ENCODE measurements around the gene PIK3CA.

The PIK3CA gene

GRCh38 chr3:179158336-179159039 is 10.3 kb downstream of the PIK3CA start:
- no peak for DNase-seq (ENCODE audit: low read depth)

DNA sequence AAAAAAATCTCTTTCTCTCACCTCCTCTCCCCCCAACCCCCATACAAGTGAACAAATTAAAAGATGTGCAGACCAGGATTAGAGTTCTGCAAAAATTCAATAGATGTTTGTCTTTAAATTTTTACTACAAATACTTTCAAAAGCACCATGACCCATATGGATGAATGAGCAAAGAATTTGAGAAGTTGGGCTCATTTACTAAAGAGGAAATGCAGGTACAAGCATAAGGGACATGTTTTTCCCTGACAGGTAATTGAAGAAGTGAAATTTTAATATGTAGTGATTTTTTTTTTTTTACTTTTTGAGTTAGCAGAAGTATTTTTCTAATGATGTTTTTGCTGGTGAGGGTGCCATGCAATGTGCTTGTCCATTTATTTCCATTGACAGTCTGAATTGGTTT is 15.3 kb downstream of the PIK3CA start:
- DNase-seq (ENCODE audit: low read depth), result no peak

DNA sequence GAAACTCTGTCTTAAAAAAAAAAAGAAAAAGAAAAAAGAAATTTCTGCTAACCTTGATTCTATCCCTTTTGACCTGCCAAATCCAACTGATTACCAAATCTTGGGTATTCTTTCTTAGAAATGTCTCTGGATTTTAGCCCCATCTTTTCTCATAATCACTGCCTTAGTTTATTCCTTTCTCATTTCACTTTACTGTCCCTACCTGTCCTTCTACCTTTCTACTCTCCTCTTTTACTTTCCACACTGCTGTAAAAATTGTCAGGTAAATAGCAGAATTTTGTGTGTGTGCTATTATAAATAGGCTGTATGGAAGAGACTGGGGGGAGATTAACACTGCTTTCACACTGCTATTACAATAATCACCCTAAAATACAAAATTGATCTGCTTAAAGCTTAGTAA is 16.7 kb downstream of the PIK3CA start:
- no peak for DNase-seq (ENCODE audit: low read depth)

- no peak for DNase-seq (ENCODE audit: low read depth)
Observed at GRCh38 chr3:179166561-179167201, 18.5 kb downstream of the PIK3CA start.

GRCh38 chr3:179168918-179169317 is 20.8 kb downstream of the PIK3CA start:
- no peak for DNase-seq (ENCODE audit: low read depth)

DNA sequence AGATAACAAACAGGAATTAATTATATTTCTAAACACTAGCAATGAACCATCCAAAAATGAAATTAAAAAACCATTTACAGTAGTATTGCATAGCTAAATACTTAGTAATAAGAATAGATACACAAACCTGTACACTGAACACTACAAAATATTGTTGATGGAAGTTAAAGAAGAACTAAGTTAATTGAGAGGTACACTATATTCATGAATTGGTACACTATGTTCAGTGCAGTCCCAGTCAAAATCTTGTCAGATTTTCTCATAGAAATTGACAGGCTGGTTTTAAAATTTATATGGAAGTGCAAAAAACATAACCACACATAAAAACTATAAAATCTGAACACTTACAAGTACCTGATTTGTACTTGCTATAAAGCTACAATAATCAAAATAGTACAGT is 24.4 kb downstream of the PIK3CA start:
- no peak for DNase-seq (ENCODE audit: low read depth)

- DNase-seq (ENCODE audit: low read depth), result no peak
Observed at GRCh38 chr3:179174316-179174715, 26.2 kb downstream of the PIK3CA start.

DNA sequence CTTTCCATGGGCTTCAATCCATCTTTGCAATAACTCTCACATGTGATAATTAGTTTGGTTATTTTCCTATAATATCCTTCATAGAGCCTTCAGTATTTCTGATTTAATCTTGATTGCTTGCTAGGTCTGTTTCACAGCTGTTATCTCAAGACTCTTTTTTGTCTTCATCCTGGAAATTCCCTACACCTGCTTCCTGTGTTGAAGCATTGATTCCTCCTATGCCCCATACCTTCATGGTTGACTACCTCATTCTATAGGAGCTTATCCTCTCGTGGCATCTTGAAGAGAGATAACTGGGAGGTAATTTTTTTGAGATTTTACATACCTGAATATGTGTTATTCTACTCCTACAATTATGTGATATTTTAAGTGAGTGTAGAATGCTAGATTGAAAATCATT is 26.7 kb downstream of the PIK3CA start:
- no peak for DNase-seq (ENCODE audit: low read depth)

DNA sequence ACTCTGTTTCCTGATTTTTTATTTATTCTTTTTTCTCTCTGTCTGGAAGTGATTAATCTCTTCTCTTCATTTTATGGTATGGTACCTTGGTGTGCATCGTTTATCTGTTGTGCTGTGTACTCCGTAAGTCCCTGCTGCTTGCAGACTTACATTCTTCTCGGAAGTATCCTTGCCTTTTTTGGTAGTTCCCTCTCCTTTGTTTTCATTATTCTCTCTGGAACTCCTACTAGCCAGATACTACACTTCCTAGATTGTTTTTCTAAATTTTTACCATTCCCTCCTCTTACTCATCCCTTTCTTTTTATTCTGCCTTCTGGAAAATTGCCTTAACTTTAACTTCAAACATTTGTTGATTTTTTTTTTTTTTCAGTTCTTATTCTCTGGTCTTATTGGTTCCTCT is 27.2 kb downstream of the PIK3CA start:
- DNase-seq (ENCODE audit: low read depth), result no peak

GRCh38 chr3:179177611-179178010 is 29.5 kb downstream of the PIK3CA start:
- no peak for DNase-seq (ENCODE audit: low read depth)

- no peak for DNase-seq (ENCODE audit: low read depth)
Observed at GRCh38 chr3:179179256-179179655, 31.1 kb downstream of the PIK3CA start.

- DNase-seq (ENCODE audit: low read depth), result no peak
Observed at GRCh38 chr3:179179979-179180759, 32.0 kb downstream of the PIK3CA start.

DNA sequence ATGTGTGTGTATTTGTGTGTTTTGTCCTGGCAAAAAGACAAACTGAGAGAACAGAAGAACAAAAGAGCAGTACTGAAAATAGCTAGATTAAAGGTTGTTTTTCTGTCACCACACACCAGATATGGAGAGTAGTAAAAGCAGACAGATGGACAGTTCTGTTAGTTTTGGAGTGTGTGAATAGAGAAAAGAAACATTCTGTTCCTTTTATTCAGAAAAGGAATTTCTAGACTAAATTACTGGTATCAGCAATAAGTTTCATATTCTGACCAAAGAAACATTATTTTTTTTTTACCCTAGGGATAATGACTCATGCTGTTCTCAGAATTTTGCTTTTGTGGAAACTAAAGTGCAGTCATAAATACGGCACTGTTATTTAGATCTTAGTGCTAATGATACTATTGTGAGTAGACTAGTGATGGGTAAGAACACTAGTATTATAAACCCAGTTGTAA is 32.9 kb downstream of the PIK3CA start:
- no peak for DNase-seq (ENCODE audit: low read depth)

DNA sequence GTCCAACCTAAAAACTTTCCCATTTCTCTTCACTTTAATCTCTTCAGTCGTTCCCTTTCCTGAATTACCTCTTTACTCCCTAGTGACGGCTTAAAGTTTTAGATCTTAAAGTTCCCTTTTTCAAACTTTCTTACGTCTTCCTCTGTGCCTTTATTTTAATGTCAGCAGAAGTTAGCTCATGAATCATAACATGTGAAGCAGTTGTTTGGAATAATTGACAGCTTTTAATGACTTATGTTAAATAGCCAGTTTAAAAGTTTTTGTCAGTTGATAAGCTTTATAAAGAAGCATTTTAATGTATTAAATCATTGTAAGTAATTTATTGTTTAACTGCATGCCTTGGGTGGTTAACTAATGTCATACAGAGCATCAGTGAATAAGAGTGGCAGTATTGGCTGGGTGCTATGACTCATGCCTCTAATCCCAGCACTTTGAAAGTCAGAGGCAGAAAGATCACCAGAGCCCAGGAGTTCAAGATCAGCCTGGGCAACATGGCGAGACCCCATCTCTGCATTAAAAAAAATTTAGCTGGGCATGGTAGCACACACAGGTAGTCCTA is 33.9 kb downstream of the PIK3CA start:
- no peak for DNase-seq (ENCODE audit: low read depth)

GRCh38 chr3:179182902-179183301 is 34.7 kb downstream of the PIK3CA start:
- DNase-seq (ENCODE audit: low read depth), result no peak

DNA sequence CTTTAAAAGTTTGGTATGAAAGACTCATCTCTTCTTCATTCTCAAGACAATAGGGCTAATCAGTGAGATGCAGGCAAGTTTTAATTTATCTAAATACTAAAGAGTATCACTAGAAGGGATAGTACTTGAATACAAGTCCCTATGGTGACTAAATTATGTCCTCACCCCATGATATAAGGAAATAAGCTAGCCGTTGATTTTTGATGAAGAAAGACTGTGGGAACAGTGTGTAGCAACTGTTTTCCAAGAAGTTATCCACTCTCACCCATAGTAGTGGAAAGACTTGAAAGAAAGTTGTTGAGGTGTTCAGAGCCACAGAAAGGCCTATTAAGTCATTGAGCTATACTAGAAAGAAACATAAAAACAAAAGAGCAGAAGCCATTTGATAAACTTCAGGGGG is 36.7 kb downstream of the PIK3CA start:
- DNase-seq (ENCODE audit: low read depth), result no peak

DNA sequence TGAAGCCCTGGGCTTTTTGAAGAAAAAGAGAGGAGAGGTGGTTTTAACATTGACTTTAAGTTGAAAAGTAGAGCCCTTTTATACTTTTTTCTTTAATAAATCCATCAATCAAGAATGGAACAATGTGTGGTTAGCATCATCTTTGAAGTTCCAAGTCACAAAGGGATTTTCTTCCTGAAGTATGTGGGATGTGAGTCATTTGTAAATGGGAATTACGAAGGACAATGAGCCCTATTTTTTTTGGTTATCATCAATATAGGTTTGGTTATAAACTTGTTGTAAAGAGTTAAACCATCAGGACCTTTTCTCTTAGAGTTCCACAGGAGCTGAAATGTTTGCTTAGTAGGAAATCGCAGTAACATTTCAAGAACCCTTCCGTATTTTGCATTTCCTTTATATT is 38.3 kb downstream of the PIK3CA start:
- no peak for DNase-seq (ENCODE audit: low read depth)

DNA sequence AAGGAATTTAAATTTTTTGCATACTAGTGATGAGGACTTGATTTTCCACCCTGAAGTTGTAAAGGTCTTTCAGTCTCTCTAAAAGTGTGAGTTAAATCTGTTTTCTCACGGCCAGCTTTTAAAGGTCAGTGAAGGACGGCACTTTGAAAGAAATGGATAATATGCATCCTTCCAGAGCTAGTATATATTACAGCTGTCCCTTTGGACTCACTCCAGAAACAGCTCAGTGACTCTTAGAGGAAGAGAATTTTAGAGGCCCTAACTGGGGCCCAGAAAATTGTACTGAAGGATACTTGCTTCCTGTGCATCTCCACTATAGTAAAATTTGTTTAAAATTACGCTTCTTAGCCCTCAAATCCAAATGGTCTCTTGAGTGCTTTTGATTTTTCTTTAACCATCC is 41.6 kb downstream of the PIK3CA start:
- DNase-seq (ENCODE audit: low read depth), result no peak

DNA sequence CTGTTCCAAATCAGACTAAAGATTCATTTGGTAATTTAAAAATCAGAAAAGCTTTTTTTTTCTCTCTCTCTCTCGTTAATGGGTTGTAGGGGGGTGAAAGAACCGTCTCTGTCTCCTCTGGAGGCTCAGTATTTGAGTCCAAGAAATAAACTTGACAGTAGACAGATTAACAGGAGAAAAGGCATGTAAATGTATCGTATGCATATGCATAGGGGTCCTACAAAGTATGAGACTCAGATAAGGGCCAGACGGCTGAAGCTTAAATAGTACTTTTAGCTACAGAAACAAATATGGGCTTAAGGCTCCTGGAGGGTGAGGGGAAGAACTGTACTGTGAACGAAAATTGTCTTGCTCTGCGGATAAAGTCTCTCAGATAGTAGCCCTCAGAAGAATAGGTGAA is 42.4 kb downstream of the PIK3CA start:
- DNase-seq (ENCODE audit: low read depth), result no peak

- DNase-seq (ENCODE audit: low read depth), result no peak
Observed at GRCh38 chr3:179192542-179192941, 44.4 kb downstream of the PIK3CA start.

DNA sequence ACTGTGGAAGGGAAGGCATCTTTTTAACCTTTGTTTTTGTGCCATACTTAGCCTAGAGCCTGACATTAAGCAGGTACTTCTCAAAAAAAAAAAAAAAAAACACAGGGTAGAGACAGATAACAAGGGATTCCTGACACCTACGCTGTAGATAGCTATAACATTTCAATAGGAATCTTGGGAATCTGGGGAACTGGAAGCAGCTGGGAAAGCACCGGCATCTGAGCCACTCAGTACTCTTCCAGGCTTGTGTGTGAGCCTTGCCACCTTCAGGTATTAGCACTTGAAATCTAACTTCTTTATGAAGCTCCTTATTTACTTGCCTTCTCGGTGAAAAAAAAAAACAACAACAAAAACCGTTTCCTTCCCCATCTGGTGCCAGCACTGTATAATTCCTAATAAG is 46.8 kb downstream of the PIK3CA start:
- DNase-seq (ENCODE audit: low read depth), result no peak

DNA sequence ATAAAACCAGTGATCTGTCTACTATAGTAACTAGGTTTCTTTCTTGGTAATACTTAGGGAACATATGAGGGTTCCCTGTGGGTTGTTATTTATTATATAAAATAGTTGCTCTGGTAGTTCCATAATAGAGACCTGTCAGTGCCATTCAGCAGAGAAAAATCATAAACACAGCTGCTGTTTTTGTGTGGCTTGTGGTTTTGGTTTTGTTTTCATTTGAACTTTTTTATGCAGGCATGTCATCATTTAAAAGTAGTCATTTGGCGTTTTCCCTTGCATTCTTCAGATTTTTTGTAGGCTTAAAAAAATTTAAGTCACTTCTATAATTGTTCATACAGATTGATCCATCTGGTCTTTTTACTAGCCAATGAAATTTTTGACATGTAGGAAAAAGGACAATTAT is 47.9 kb downstream of the PIK3CA start:
- DNase-seq (ENCODE audit: low read depth), result no peak

DNA sequence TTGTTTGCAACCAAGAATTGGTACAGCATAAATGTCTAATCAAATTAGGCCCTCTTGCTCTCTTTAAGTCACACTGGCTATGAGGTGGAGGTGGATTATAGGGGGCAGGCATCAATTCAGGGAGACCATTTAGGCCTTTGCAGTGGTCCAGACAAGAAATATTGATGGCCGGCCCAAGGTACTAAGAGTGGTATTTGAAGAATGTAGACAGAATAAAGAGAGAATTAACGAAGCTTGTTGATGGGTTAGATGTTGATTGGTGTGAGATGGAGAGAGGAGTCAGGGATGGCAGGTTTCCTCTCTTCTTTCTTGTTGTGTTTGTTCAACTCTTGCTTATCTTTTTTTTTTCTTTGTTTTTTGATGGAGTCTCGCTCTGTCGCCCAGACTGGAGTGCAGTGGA is 48.5 kb downstream of the PIK3CA start:
- no peak for DNase-seq (ENCODE audit: low read depth)

All from activated T-helper 9 cell treated with anti-CD3 and anti-CD28 coated beads, Interleukin-2, amount 50 U/mL, for 16 hours (primary cell).